GM10847 (cell line): Measurements from ENCODE around the gene P2RX7.

Experiments used
- POLR2A ChIP-seq: IDR thresholded peaks from 2 replicates; pipeline ENCODE4 v1.6.1; 2011; ENCODE audit not compliant: insufficient read length; ENCODE audit errors: extremely low read depth

The P2RX7 gene

GRCh38 chr12:121176826-121177529 lies 44.3 kb downstream of the P2RX7 start:
- TF ChIP-seq POLR2A = no peak

GRCh38 chr12:121181181-121181580 lies 48.5 kb downstream of the P2RX7 start:
- TF ChIP-seq POLR2A = no peak

- TF ChIP-seq POLR2A = no peak
Measured at GRCh38 chr12:121182222-121182893, 49.7 kb downstream of the P2RX7 start.

GRCh38 chr12:121184425-121184824 lies 51.7 kb downstream of the P2RX7 start:
- no peak for TF ChIP-seq POLR2A

GRCh38 chr12:121184984-121185889 lies 52.6 kb downstream of the P2RX7 start:
- TF ChIP-seq POLR2A = no peak

- TF ChIP-seq POLR2A = no peak
Measured at GRCh38 chr12:121186826-121187225, 54.1 kb downstream of the P2RX7 start.

- TF ChIP-seq POLR2A = no peak
Measured at GRCh38 chr12:121187501-121187900, 54.8 kb downstream of the P2RX7 start.

- no peak for TF ChIP-seq POLR2A
Measured at GRCh38 chr12:121188227-121188626, 55.6 kb downstream of the P2RX7 start.

- no peak for TF ChIP-seq POLR2A
Measured at GRCh38 chr12:121189131-121189530, 56.5 kb downstream of the P2RX7 start.

- TF ChIP-seq POLR2A = no peak
Measured at GRCh38 chr12:121189619-121190155, 57.0 kb downstream of the P2RX7 start.

GRCh38 chr12:121190523-121191031 lies 57.9 kb downstream of the P2RX7 start:
- no peak for TF ChIP-seq POLR2A

- TF ChIP-seq POLR2A = no peak
Measured at GRCh38 chr12:121191151-121191550, 58.5 kb downstream of the P2RX7 start.

- TF ChIP-seq POLR2A = no peak
Measured at GRCh38 chr12:121196902-121197301, 64.2 kb downstream of the P2RX7 start.

- TF ChIP-seq POLR2A = no peak
Measured at GRCh38 chr12:121198949-121199348, 66.3 kb downstream of the P2RX7 start.
